ENCODE measurements around the gene RASSF4. TPM values are rescaled to one million over a fixed set of nuclear protein-coding genes. Genes with fewer than 3 reads are reported as not detected.

RASSF4 gene
- total and polyA plus RNA-seq, 9 of the 15 experiments (the other 6 are each of a cell fraction or from before 2014, with no cell fraction given): 0.01 to 0.62 (median 0.11) TPM; not detected in 3

DNA sequence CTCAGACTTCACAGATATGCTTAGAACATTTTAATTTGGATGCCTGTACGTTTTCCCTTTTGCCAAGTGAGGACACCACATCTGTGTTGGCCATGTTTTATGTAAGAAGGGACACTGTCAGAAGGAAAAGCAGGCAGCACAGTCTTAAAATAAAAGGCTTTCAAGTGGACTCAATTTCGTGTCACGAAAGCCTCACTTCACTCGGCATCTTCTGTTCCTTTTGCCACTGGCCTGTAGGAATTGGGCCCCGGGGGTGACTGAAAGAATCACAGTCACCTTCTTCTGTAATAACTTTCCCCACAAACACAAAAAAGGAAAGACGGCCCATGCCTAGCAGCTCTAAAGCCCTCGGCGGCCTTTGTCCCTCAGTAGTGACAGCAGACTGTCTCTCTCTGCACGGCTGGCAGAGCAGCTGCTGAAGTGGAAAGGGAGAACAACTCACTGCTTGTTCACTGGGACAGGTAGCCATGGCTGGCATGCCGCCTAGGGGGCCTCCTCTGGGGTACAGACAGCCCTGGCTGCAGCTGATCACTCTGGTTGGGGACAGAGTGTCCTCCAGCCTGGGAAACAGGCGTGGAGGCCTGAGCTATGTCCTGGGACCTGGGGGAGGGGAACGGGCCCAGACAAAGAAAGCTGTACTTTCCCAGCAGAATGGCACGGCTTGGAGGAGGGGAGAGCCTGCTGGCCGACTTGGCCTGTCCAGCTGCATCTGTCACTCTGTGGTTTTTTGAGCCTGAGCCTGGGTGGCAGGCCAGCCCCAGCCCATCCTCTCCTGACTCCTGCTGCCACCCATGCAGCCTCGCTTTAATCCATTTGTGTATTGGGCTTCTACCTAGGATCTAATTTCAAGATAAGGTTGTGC, 4.4 kb downstream of the RASSF4 start:
- in situ Hi-C loops (cut with MboI) (no loop called here), intact Hi-C loops (cut with micrococcal nuclease) (no loop called here)
- Histone ChIP-seq H3K9me3 (replicated peaks; ENCODE audit: control insufficient read depth, insufficient read depth, low read depth, low read length) (no peaks in the 10 kb centered on the region), H3K36me3 (ENCODE audit: control insufficient read depth, insufficient read depth, low read length) (no peaks in the 10 kb centered on the region), H3K9ac (ENCODE audit: insufficient read depth in 1 of 2, low read depth in 2 of 2, low read length in 2 of 2) (0 out of 4 replicates have a peak overlapping the region, but pooled peaks of 1 of the 2 experiments have one; percentile 36), H2AFZ (ENCODE audit: low read depth, low read length) (no peak overlapping the region), H4K20me1 (replicated peaks; ENCODE audit: control insufficient read depth, insufficient read depth, low read length) (peaks cover 8% of the 10 kb centered on the region; the same call in 1 of the 2 replicates), H3K27ac (ENCODE audit: extremely low read depth, low read depth, low read length) (no peak overlapping the region), H3K4me3 (no peak overlapping the region), H3K79me2 (ENCODE audit: control insufficient read depth, insufficient read depth, low read length) (no peaks in the 10 kb centered on the region), H3K9me1 (ENCODE audit: control insufficient read depth, insufficient read depth, low read length) (peaks cover 4% of the 10 kb centered on the region), H3K4me1 (replicated peaks in 1 of 2; ENCODE audit: control insufficient read depth in 2 of 2, insufficient read depth in 2 of 2, low read length in 2 of 2) (peaks cover 8 to 16% of the 10 kb centered on the region in 2 experiments; a peak in 4 of 5 replicates), H3K27me3 (ENCODE audit: control insufficient read depth in 2 of 2, insufficient read depth in 2 of 2, low read length in 2 of 2) (peaks cover 2 to 19% of the 10 kb centered on the region in 2 experiments; a peak in 2 of 5 replicates), H3K4me2 (ENCODE audit: insufficient read depth, low read length) (no peak overlapping the region)
- FAIRE-seq: peak; percentile 29
- ChIA-PET CTCF (ENCODE audit: low intra/inter-chr PET ratio) (no interaction called here), POLR2A (interaction anchor here (0.6 to 1.5 kb wide), 5 partner anchors 10 to 31 kb away, joined by 3 to 4 read pairs (median 3); no protein-coding TSS in a partner anchor)
- WGBS (ENCODE audit: insufficient coverage, low coverage, missing lambda C conversion rate): 18% methylated on average over 15 of the region's 15 CpGs
- no TSS peak for BruUV-seq (replicated peaks)
- DNase-seq (ENCODE audit: extremely low read depth in 1 of 4, low spot score in 3 of 4): no peak
- ATAC-seq: no peak
- TF ChIP-seq GABPA (tag; conservative IDR thresholded peaks at IDR 0.05; ENCODE audit: low read depth) (0 out of 2 replicates have a peak, but pooled peaks have one; percentile 8), NR2C2 (CRISPR knock-in tag; IDR thresholded peaks at IDR 0.05) (no peak), NR2C2 (tag; IDR thresholded peaks at IDR 0.05) (peak; percentile 6; the same call in 1 of the 2 replicates), PCBP2 (IDR thresholded peaks at IDR 0.05; ENCODE audit: low read depth, low read length, poor library complexity, severe bottlenecking) (no peak)
